ENCODE measurements around the gene CLMP. TPM values are rescaled to one million over a fixed set of nuclear protein-coding genes. Genes with fewer than 3 reads are reported as not detected.

CLMP gene
- polyA plus RNA-seq, 1 donor from 2014 or later: not detected

- H4K20me1 ChIP-seq (ENCODE audit: insufficient read depth): no peaks in the 10 kb centered on the region
- TF ChIP-seq MXI1 (conservative IDR thresholded peaks at IDR 0.05; ENCODE audit: poor library complexity, severe bottlenecking): no peak
- TF ChIP-seq RAD21 (conservative IDR thresholded peaks at IDR 0.05): no peak
- TF ChIP-seq SMC3 (conservative IDR thresholded peaks at IDR 0.05; ENCODE audit: poor library complexity): no peak
- no peak for TF ChIP-seq POLR2AphosphoS5 (IDR thresholded peaks at IDR 0.05)
- no peak for TF ChIP-seq TAF1 (IDR thresholded peaks at IDR 0.05; ENCODE audit: low read depth)
- TF ChIP-seq EZH2 (IDR thresholded peaks at IDR 0.05; ENCODE audit: borderline replicate concordance, insufficient read depth, low read length, poor library complexity, severe bottlenecking): no peak
- no peak for TF ChIP-seq REST (IDR thresholded peaks at IDR 0.05; ENCODE audit: borderline replicate concordance)
- TF ChIP-seq EP300 (conservative IDR thresholded peaks at IDR 0.05; ENCODE audit: poor library complexity, severe bottlenecking): no peak
- no peak for TF ChIP-seq CTCF (IDR thresholded peaks at IDR 0.05; ENCODE audit: poor library complexity, severe bottlenecking)
- no peak overlapping the region for H2AFZ ChIP-seq (ENCODE audit: low read depth, low read length)
- H3K79me2 ChIP-seq (replicated peaks; ENCODE audit: insufficient read depth, low read length): no peaks in the 10 kb centered on the region
- H3K27ac ChIP-seq (ENCODE audit: low read length): no peak overlapping the region
- no peaks in the 10 kb centered on the region for H3K36me3 ChIP-seq (ENCODE audit: insufficient read depth, low read length)
- H3K9ac ChIP-seq (ENCODE audit: low read length): no peak overlapping the region
- no peaks in the 10 kb centered on the region for H3F3A ChIP-seq (ENCODE audit: insufficient read depth, low read length, poor library complexity, severe bottlenecking)
- no peak overlapping the region for H3K4me2 ChIP-seq (ENCODE audit: low read length)
- H3K27me3 ChIP-seq (ENCODE audit: insufficient read depth, low read depth, low read length): no peaks in the 10 kb centered on the region
- no peaks in the 10 kb centered on the region for H3K9me3 ChIP-seq (ENCODE audit: low read length)
- no peak overlapping the region for H3K4me3 ChIP-seq (ENCODE audit: low read length)
- H3K9me2 ChIP-seq (ENCODE audit: insufficient read depth, low read length): no peaks in the 10 kb centered on the region
These were observed 46.2 kb upstream of the CLMP start for GRCh38 chr11:123241294-123241693.

GRCh38 chr11:123239191-123240150 lies 44.4 kb upstream of the CLMP start:
- Histone ChIP-seq H3K27ac (ENCODE audit: low read length) (no peak overlapping the region), H3K9me3 (ENCODE audit: low read length) (no peaks in the 10 kb centered on the region), H3K36me3 (ENCODE audit: insufficient read depth, low read length) (no peaks in the 10 kb centered on the region), H3K9ac (ENCODE audit: low read length) (no peak overlapping the region), H2AFZ (ENCODE audit: low read depth, low read length) (no peak overlapping the region), H3K27me3 (ENCODE audit: insufficient read depth, low read depth, low read length) (no peaks in the 10 kb centered on the region), H4K20me1 (ENCODE audit: insufficient read depth) (no peaks in the 10 kb centered on the region), H3K79me2 (replicated peaks; ENCODE audit: insufficient read depth, low read length) (no peaks in the 10 kb centered on the region), H3F3A (ENCODE audit: insufficient read depth, low read length, poor library complexity, severe bottlenecking) (no peaks in the 10 kb centered on the region), H3K4me2 (ENCODE audit: low read length) (no peak overlapping the region), H3K4me3 (ENCODE audit: low read length) (no peak overlapping the region), H3K9me2 (ENCODE audit: insufficient read depth, low read length) (no peaks in the 10 kb centered on the region)
- no peak for TF ChIP-seq SMC3 (conservative IDR thresholded peaks at IDR 0.05; ENCODE audit: poor library complexity)
- no peak for TF ChIP-seq REST (IDR thresholded peaks at IDR 0.05; ENCODE audit: borderline replicate concordance)
- no peak for TF ChIP-seq CTCF (IDR thresholded peaks at IDR 0.05; ENCODE audit: poor library complexity, severe bottlenecking)
- TF ChIP-seq EP300 (conservative IDR thresholded peaks at IDR 0.05; ENCODE audit: poor library complexity, severe bottlenecking): no peak
- TF ChIP-seq TAF1 (IDR thresholded peaks at IDR 0.05; ENCODE audit: low read depth): no peak
- no peak for TF ChIP-seq RAD21 (conservative IDR thresholded peaks at IDR 0.05)
- no peak for TF ChIP-seq POLR2AphosphoS5 (IDR thresholded peaks at IDR 0.05)
- TF ChIP-seq EZH2 (IDR thresholded peaks at IDR 0.05; ENCODE audit: borderline replicate concordance, insufficient read depth, low read length, poor library complexity, severe bottlenecking): no peak
- no peak for TF ChIP-seq MXI1 (conservative IDR thresholded peaks at IDR 0.05; ENCODE audit: poor library complexity, severe bottlenecking)
